K562 (cell line): ENCODE data around the gene SLC12A6. TPM values are rescaled to one million over a fixed set of nuclear protein-coding genes. Genes with fewer than 3 reads are reported as not detected.

ENCODE experiments used
- ATAC-seq: fragments of 200-7000 bp; cut with Tn5 transposase; 3 replicates; pipeline ENCODE4 v1.9.1; 2020; ENCODE audit warnings: moderate library complexity
- BruUV-seq: library from RNA; stranded (reverse); fragments of 400-500 nt; replicated peaks from 2 replicates; lab custom pipeline; 2021; lab: Mats Ljungman, UMichigan
- CTCF ChIA-PET: fragments of 300-600 bp; formaldehyde crosslinking; extraction: SDS; loops from one replicate; lab custom pipeline; 2021; ENCODE audit warnings: low intra/inter-chr PET ratio; lab: Yijun Ruan, JAX
- POLR2A ChIA-PET: fragments of 300-600, 350-650 bp; sonication (Branson Sonifier 250); formaldehyde crosslinking; extraction: SDS; loops from one replicate; lab custom pipeline; 2021; ENCODE audit warnings: antibody characterized with exemption, inconsistent platforms; lab: Yijun Ruan, JAX
- DNase-seq, 4 experiments: peaks; one replicate each; pipeline versions ENCODE4 v3.0.0 to v3.0.0-alpha.2; 2011 to 2018; ENCODE audit warnings: low spot score in 3 of 4, mixed read lengths in 3 of 4; ENCODE audit errors: extremely low read depth in 1 of 4
- FAIRE-seq: peaks from 2 replicates; lab custom pipeline; 2011; peaks lifted over from hg19 to GRCh38; lab: Jason Lieb, UNC
- H2AFZ ChIP-seq: 2 replicates; pipeline ENCODE4 v1.6.0; 2011; ENCODE audit warnings: low read depth, low read length, control low read depth, inconsistent platforms
- H3K27ac ChIP-seq: fragments of 200-600 bp; 3 replicates; pipeline ENCODE4 v1.8.0; 2011; ENCODE audit warnings: low read depth, mild to moderate bottlenecking, control low read depth, inconsistent platforms, low read length, moderate library complexity, mixed read lengths; ENCODE audit errors: extremely low read depth
- H3K27me3 ChIP-seq, 2 experiments: fragments of 300-600 bp in 1 of 2; 2 replicates in 1 of 2; 3 replicates in 1 of 2; pipeline versions ENCODE4 v1.6.0 to v1.8.0; 2011; ENCODE audit warnings: inconsistent platforms in 2 of 2, low read length in 2 of 2, mild to moderate bottlenecking in 1 of 2, mixed read lengths in 1 of 2, moderate library complexity in 1 of 2; ENCODE audit not compliant: control insufficient read depth in 2 of 2, insufficient read depth in 2 of 2
- H3K36me3 ChIP-seq: fragments of 300-600 bp; 3 replicates; pipeline ENCODE4 v1.8.0; 2011; ENCODE audit warnings: mild to moderate bottlenecking, low read length, inconsistent platforms; ENCODE audit not compliant: control insufficient read depth, insufficient read depth
- H3K4me1 ChIP-seq, 2 experiments: fragments of 200-600 bp in 1 of 2; replicated peaks in 1 of 2; 2 replicates in 1 of 2; 3 replicates in 1 of 2; pipeline versions ENCODE4 v1.5.1 to v1.8.0; 2011; ENCODE audit warnings: inconsistent platforms in 2 of 2, low read length in 2 of 2, mild to moderate bottlenecking in 1 of 2, mixed read lengths in 1 of 2, moderate library complexity in 1 of 2; ENCODE audit not compliant: control insufficient read depth in 2 of 2, insufficient read depth in 2 of 2
- H3K4me2 ChIP-seq: 2 replicates; pipeline ENCODE4 v1.6.1; 2011; ENCODE audit warnings: low read length, control low read depth, inconsistent platforms, mixed read lengths; ENCODE audit not compliant: insufficient read depth
- H3K4me3 ChIP-seq: fragments of 200-600 bp; sonication (generic), shearing (Covaris generic); 2 replicates; pipeline ENCODE4 v1.5.1; 2016; ENCODE audit warnings: control low read depth, inconsistent platforms
- H3K79me2 ChIP-seq: fragments of 200-600 bp; 3 replicates; pipeline ENCODE4 v1.8.0; 2011; ENCODE audit warnings: low read length, inconsistent platforms; ENCODE audit not compliant: control insufficient read depth, insufficient read depth
- H3K9ac ChIP-seq, 2 experiments: 2 replicates each; pipeline versions ENCODE4 v1.6.0 to v1.6.1; 2011; ENCODE audit warnings: low read depth in 2 of 2, low read length in 2 of 2, control low read depth in 1 of 2, inconsistent platforms in 1 of 2, mild to moderate bottlenecking in 1 of 2, mixed read lengths in 1 of 2; ENCODE audit not compliant: insufficient read depth in 1 of 2
- H3K9me1 ChIP-seq: one replicate; pipeline ENCODE4 v1.6.0; 2011; ENCODE audit warnings: inconsistent platforms, mild to moderate bottlenecking, low read length, moderate library complexity; ENCODE audit not compliant: control insufficient read depth, insufficient read depth
- H3K9me3 ChIP-seq: replicated peaks from 2 replicates; pipeline ENCODE4 v1.5.1; 2011; ENCODE audit warnings: low read depth, low read length, inconsistent platforms; ENCODE audit not compliant: control insufficient read depth, insufficient read depth
- H4K20me1 ChIP-seq: replicated peaks from 2 replicates; pipeline ENCODE4 v1.6.1; 2011; ENCODE audit warnings: low read length, inconsistent platforms, mixed read lengths; ENCODE audit not compliant: control insufficient read depth, insufficient read depth
- CBFA2T3 ChIP-seq: fragments of 450-650 bp; IDR thresholded peaks from 2 replicates; pipeline ENCODE4 v1.6.1; 2017
- HES1 ChIP-seq: fragments of 450-650 bp; IDR thresholded peaks from 2 replicates; pipeline ENCODE4 v1.6.1; 2016; ENCODE audit warnings: low read depth, mild to moderate bottlenecking, moderate library complexity
- HMBOX1 ChIP-seq: sonication (generic); IDR thresholded peaks from 2 replicates; pipeline ENCODE4 v1.6.1; 2016
- HOMEZ ChIP-seq: fragments of 250-450 bp; sonication (Bioruptor Pico); IDR thresholded peaks from 2 replicates; pipeline ENCODE4 v1.4.0; 2020; ENCODE audit warnings: mild to moderate bottlenecking, moderate library complexity
- KDM1A ChIP-seq, 2 experiments: fragments of 450-650 bp; IDR thresholded peaks; 2 replicates each; pipeline ENCODE4 v1.6.1; 2016; ENCODE audit warnings: mild to moderate bottlenecking in 2 of 2
- RCOR1 ChIP-seq, 2 experiments: IDR thresholded peaks; 2 replicates each; pipeline ENCODE4 v1.6.1; 2012; ENCODE audit warnings: low read depth in 2 of 2, low read length in 2 of 2, borderline replicate concordance in 1 of 2, improper control_type of control experiment in 1 of 2
- TEAD4 ChIP-seq, 2 experiments: sonication (generic) in 1 of 2; formaldehyde crosslinking in 1 of 2; IDR thresholded peaks; 2 replicates each; pipeline versions ENCODE4 v1.6.1 to v1.8.0; 2012 to 2022; ENCODE audit warnings: borderline replicate concordance in 1 of 2, inconsistent platforms in 1 of 2, low read length in 1 of 2, mild to moderate bottlenecking in 1 of 2, missing genetic modification reagents in 1 of 2
- U2AF2 ChIP-seq: fragments of 200-400 bp; formaldehyde crosslinking; optimal IDR thresholded peaks from 2 replicates; pipeline ENCODE3; 2017; ENCODE audit warnings: low read depth, mild to moderate bottlenecking, low read length
- ZNF316 ChIP-seq: fragments of 450-650 bp; IDR thresholded peaks from 2 replicates; pipeline ENCODE4 v1.6.1; 2016
- WGBS: fragments of 100-300 bp; shearing (Covaris generic); methylation state at CpG from one replicate; pipeline ENCODE4 v1.1.6; 2016; ENCODE audit warnings: low coverage, mixed read lengths; ENCODE audit not compliant: insufficient coverage; ENCODE audit errors: missing lambda C conversion rate; 5-methylcytosine and 5-hydroxymethylcytosine counted together
- in situ Hi-C: fragments of 300-500 bp; cut with MboI; formaldehyde crosslinking; loops from 4 replicates; pipeline ENCODE4 v1.15.0; 2018; ENCODE audit warnings: inconsistent platforms, mixed read lengths
- intact Hi-C: fragments of 100-400 bp; cut with micrococcal nuclease; formaldehyde crosslinking; loops from 2 replicates; pipeline ENCODE4 v1.14.2; 2022
- polyA plus RNA-seq, 8 experiments: library from polyadenylated mRNA; depleted of rRNA in 4 of 8; stranded (reverse) in 5 of 8; unstranded in 3 of 8; fragments of >200 nt; fragmentation: Nextera tagmentation in 2 of 8; fragmentation: Illumina TruSeq in 1 of 8; extraction: Ambion mirVana in 2 of 8; extraction: Trizol in 1 of 8; gene quantifications; 2 replicates each; pipeline versions ENCODE4 v1.2.1 to v1.2.3, GENCODE V29; 2011 to 2014; ENCODE audit warnings: inconsistent platforms in 1 of 8, missing spikeins in 1 of 8
- total RNA-seq, 7 experiments: library from RNA; depleted of rRNA in 6 of 7; stranded (reverse); fragments of >200 nt in 6 of 7; fragmentation: Illumina TruSeq in 2 of 7; extraction: Trizol in 2 of 7; gene quantifications; 2 replicates each; pipeline versions ENCODE4 v1.2.1 to v1.2.3, GENCODE V29; 2011 to 2021; ENCODE audit warnings: low replicate concordance in 1 of 7

Gene SLC12A6
- total and polyA plus RNA-seq, 9 of the 15 experiments (the other 6 are each of a cell fraction or from before 2014, with no cell fraction given), result 1.4 to 16.4 (median 6.7) TPM

GRCh38 chr15:34348735-34349300 is 11.2 kb upstream of the SLC12A6 start:
- Histone ChIP-seq H3K4me3 (no peak overlapping the region), H2AFZ (no peak overlapping the region), H4K20me1 (no peaks in the 10 kb centered on the region), H3K79me2 (no peaks in the 10 kb centered on the region), H3K36me3 (no peaks in the 10 kb centered on the region), H3K9ac (no peak overlapping the region), H3K4me1 (no peaks in the 10 kb centered on the region; a peak in 1 of 5 replicates)
- no peak for ATAC-seq
- no TSS peak for BruUV-seq
- no peak for DNase-seq
- TF ChIP-seq TEAD4 (IDR thresholded peaks at IDR 0.05; ENCODE audit: low read length), result 0 out of 2 replicates have a peak, but pooled peaks have one; percentile 19
- no peak for TF ChIP-seq TEAD4 (CRISPR knock-in tag; IDR thresholded peaks at IDR 0.05; ENCODE audit: borderline replicate concordance)
- TF ChIP-seq HOMEZ (CRISPR knock-in tag), result no peak
- peak; percentile 24; the same call in 1 of the 2 replicates for TF ChIP-seq HES1
- TF ChIP-seq KDM1A (IDR thresholded peaks at IDR 0.05), result peak; percentile 30 to 60; a peak in 3 of 4 replicates
- no peak for TF ChIP-seq U2AF2
- TF ChIP-seq CBFA2T3, result peak; percentile 48; the same call in 1 of the 2 replicates
- no peak for TF ChIP-seq ZNF316
- peak; percentile 19; the same call in 1 of the 2 replicates for TF ChIP-seq HMBOX1
- TF ChIP-seq RCOR1 (IDR thresholded peaks at IDR 0.05; ENCODE audit: borderline replicate concordance in 1 of 2, low read depth in 2 of 2, low read length in 2 of 2), result peak in 1 of 2 experiments; percentile 71; a peak in 2 of 4 replicates
- TF ChIP-seq, all 486 proteins: peak for 6
- intact Hi-C loops, result no loop called here
- Histone ChIP-seq H3K27me3 (peaks cover 12 to 18% of the 10 kb centered on the region in 2 experiments), H3K4me2 (no peak overlapping the region), H3K27ac (no peak overlapping the region), H3K9me3 (no peaks in the 10 kb centered on the region), H3K9me1 (no peaks in the 10 kb centered on the region)
- FAIRE-seq, result no peak
- ChIA-PET CTCF (no interaction called here), POLR2A (interaction anchor here (1.0 kb wide), 1 partner anchor 11 kb away, joined by 3 read pairs; the partner anchor contains the start of gene SLC12A6)
- in situ Hi-C loops, result no loop called here
- 0% methylated on average over 1 of the region's 1 CpG for WGBS
